ENCODE results near the gene ANP32B.
A peak's percentile ranks its signal among the peaks of the same experiment; 100 is the strongest.
"Not testable (repeated sequence)": the region's sequence is repeated elsewhere in the genome, so short reads cannot be mapped to it uniquely, and the experiment has no call there.

Gene ANP32B

GRCh38 chr9:97985058-97985861 is 2.1 kb downstream of the ANP32B start:
- Histone ChIP-seq H3K36me3 (ENCODE audit: insufficient read depth, insufficient read length, low read length) (peaks cover 6% of the 10 kb centered on the region), H3K9me3 (ENCODE audit: insufficient read depth, low read length) (no peaks in the 10 kb centered on the region)

GRCh38 chr9:97987487-97987886 is 4.3 kb downstream of the ANP32B start:
- no peak overlapping the region for H3K9ac ChIP-seq (ENCODE audit: insufficient read length, low read depth)

More at GRCh38 chr9:97985058-97985861, 2.1 kb downstream of the ANP32B start:
- Histone ChIP-seq H3K4me3 (ENCODE audit: insufficient read length, low read depth) (peak overlapping the region; percentile 82), H3K4me1 (ENCODE audit: insufficient read depth, insufficient read length) (peaks cover 4% of the 10 kb centered on the region), H3K9ac (ENCODE audit: insufficient read length, low read depth) (peak overlapping the region; percentile 97), H3K27me3 (ENCODE audit: insufficient read depth, insufficient read length) (peaks cover 26% of the 10 kb centered on the region)
- TF ChIP-seq ZNF274 (IDR thresholded peaks at IDR 0.05; ENCODE audit: low read depth, low read length) (no peak), YY1 (IDR thresholded peaks at IDR 0.05; ENCODE audit: insufficient read depth, insufficient read length) (no peak), SUZ12 (IDR thresholded peaks at IDR 0.05; ENCODE audit: extremely low read depth, insufficient read depth, insufficient read length) (no peak)
- DNase-seq (ENCODE audit: low read depth, low spot score), result no peak

DNA sequence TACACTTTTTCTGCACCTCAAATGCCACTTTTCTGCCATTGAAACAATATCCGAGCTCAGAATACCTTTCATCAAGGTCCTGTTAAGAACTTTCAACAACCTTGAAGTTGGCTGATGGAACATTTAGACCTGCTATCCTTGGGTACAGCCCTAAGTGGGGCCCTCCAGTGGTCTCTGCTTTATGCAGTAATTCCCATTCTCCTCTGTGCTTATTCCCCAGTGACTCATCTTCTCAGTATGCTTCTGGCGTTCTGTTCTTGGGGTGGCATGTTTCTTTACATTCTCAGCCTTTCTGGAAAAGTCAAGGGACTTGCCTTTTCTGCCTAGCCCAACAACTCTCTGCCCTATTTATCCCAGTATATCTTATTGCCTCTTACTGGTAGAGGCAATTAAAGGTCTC is 7.1 kb downstream of the ANP32B start:
- H3K9ac ChIP-seq (ENCODE audit: insufficient read length, low read depth), result no peak overlapping the region
- no peak for DNase-seq (ENCODE audit: low read depth, low spot score)
- peaks cover 29% of the 10 kb centered on the region for H3K36me3 ChIP-seq (ENCODE audit: insufficient read depth, insufficient read length, low read length)
- H3K4me1 ChIP-seq (ENCODE audit: insufficient read depth, insufficient read length), result no peaks in the 10 kb centered on the region
- H3K4me3 ChIP-seq (ENCODE audit: insufficient read length, low read depth), result no peak overlapping the region
- H3K9me3 ChIP-seq (ENCODE audit: insufficient read depth, low read length), result no peaks in the 10 kb centered on the region
- no peak for TF ChIP-seq SUZ12 (IDR thresholded peaks at IDR 0.05; ENCODE audit: extremely low read depth, insufficient read depth, insufficient read length)
- TF ChIP-seq YY1 (IDR thresholded peaks at IDR 0.05; ENCODE audit: insufficient read depth, insufficient read length), result no peak
- TF ChIP-seq ZNF274 (IDR thresholded peaks at IDR 0.05; ENCODE audit: low read depth, low read length), result no peak
- H3K27me3 ChIP-seq (ENCODE audit: insufficient read depth, insufficient read length), result no peaks in the 10 kb centered on the region

More at GRCh38 chr9:97987487-97987886, 4.3 kb downstream of the ANP32B start:
- peaks cover 8% of the 10 kb centered on the region for H3K36me3 ChIP-seq (ENCODE audit: insufficient read depth, insufficient read length, low read length)
- H3K27me3 ChIP-seq (ENCODE audit: insufficient read depth, insufficient read length), result peaks cover 4% of the 10 kb centered on the region
- no peaks in the 10 kb centered on the region for H3K4me1 ChIP-seq (ENCODE audit: insufficient read depth, insufficient read length)
- TF ChIP-seq YY1 (IDR thresholded peaks at IDR 0.05; ENCODE audit: insufficient read depth, insufficient read length), result no peak
- TF ChIP-seq ZNF274 (IDR thresholded peaks at IDR 0.05; ENCODE audit: low read depth, low read length), result no peak
- TF ChIP-seq SUZ12 (IDR thresholded peaks at IDR 0.05; ENCODE audit: extremely low read depth, insufficient read depth, insufficient read length), result no peak
- no peak for DNase-seq (ENCODE audit: low read depth, low spot score)
- H3K4me3 ChIP-seq (ENCODE audit: insufficient read length, low read depth), result no peak overlapping the region
- no peaks in the 10 kb centered on the region for H3K9me3 ChIP-seq (ENCODE audit: insufficient read depth, low read length)

DNA sequence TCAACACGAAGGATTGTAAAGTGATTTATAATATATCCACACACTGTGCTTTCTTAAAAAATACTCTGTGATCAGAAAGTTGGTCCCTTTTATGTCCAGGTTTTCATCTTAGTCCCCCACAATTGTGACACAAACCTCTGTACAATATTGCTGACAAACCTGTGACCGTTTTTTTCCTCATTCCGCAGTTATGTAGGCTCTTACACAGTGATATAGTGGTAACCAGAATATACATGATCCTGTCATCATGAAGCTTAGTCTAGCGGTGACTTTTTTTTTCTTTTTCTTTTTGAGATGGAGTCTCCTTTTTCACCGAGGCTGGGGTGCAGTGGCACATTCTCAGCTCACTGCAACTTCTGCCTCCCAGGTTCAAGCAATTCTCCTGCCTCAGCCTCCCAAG is 8.7 kb downstream of the ANP32B start:
- H3K9ac ChIP-seq (ENCODE audit: insufficient read length, low read depth), result no peak overlapping the region
- peaks cover 38% of the 10 kb centered on the region for H3K36me3 ChIP-seq (ENCODE audit: insufficient read depth, insufficient read length, low read length)
- no peak overlapping the region for H3K4me3 ChIP-seq (ENCODE audit: insufficient read length, low read depth)
- no peaks in the 10 kb centered on the region for H3K9me3 ChIP-seq (ENCODE audit: insufficient read depth, low read length)
- no peaks in the 10 kb centered on the region for H3K4me1 ChIP-seq (ENCODE audit: insufficient read depth, insufficient read length)
- DNase-seq (ENCODE audit: low read depth, low spot score), result no peak
- TF ChIP-seq ZNF274 (IDR thresholded peaks at IDR 0.05; ENCODE audit: low read depth, low read length), result no peak
- no peak for TF ChIP-seq YY1 (IDR thresholded peaks at IDR 0.05; ENCODE audit: insufficient read depth, insufficient read length)
- no peak for TF ChIP-seq SUZ12 (IDR thresholded peaks at IDR 0.05; ENCODE audit: extremely low read depth, insufficient read depth, insufficient read length)
- no peaks in the 10 kb centered on the region for H3K27me3 ChIP-seq (ENCODE audit: insufficient read depth, insufficient read length)

DNA sequence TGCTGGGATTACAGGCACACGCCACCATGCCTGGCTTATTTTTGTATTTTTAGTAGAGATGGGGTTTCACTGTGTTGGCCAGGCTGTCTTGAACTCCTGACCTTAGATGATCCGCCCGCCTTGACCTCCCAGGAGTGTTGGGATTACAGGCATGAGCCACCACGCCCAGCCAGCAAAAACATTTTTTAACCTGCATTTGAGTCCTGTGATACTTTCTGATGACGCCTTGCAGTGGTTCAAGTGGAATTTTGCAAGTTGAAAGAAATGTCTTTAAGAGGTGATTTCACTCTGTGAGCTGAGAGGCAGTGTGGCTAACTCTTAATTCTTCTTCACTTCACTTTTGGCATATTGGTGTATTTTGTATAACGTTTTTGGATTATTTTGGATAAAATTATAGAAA is 9.1 kb downstream of the ANP32B start:
- TF ChIP-seq YY1 (IDR thresholded peaks at IDR 0.05; ENCODE audit: insufficient read depth, insufficient read length), result no peak
- H3K4me3 ChIP-seq (ENCODE audit: insufficient read length, low read depth), result no peak overlapping the region
- H3K4me1 ChIP-seq (ENCODE audit: insufficient read depth, insufficient read length), result no peaks in the 10 kb centered on the region
- no peak overlapping the region for H3K9ac ChIP-seq (ENCODE audit: insufficient read length, low read depth)
- no peak for DNase-seq (ENCODE audit: low read depth, low spot score)
- H3K9me3 ChIP-seq (ENCODE audit: insufficient read depth, low read length), result no peaks in the 10 kb centered on the region
- no peaks in the 10 kb centered on the region for H3K27me3 ChIP-seq (ENCODE audit: insufficient read depth, insufficient read length)
- H3K36me3 ChIP-seq (ENCODE audit: insufficient read depth, insufficient read length, low read length), result peaks cover 42% of the 10 kb centered on the region

- Histone ChIP-seq H3K9ac (ENCODE audit: insufficient read length, low read depth) (no peak overlapping the region), H3K4me3 (ENCODE audit: insufficient read length, low read depth) (no peak overlapping the region), H3K27me3 (ENCODE audit: insufficient read depth, insufficient read length) (no peaks in the 10 kb centered on the region), H3K4me1 (ENCODE audit: insufficient read depth, insufficient read length) (no peaks in the 10 kb centered on the region), H3K36me3 (ENCODE audit: insufficient read depth, insufficient read length, low read length) (peaks cover 50% of the 10 kb centered on the region), H3K9me3 (ENCODE audit: insufficient read depth, low read length) (no peaks in the 10 kb centered on the region)
- TF ChIP-seq YY1 (IDR thresholded peaks at IDR 0.05; ENCODE audit: insufficient read depth, insufficient read length) (no peak), SUZ12 (IDR thresholded peaks at IDR 0.05; ENCODE audit: extremely low read depth, insufficient read depth, insufficient read length) (no peak), ZNF274 (IDR thresholded peaks at IDR 0.05; ENCODE audit: low read depth, low read length) (no peak)
- no peak for DNase-seq (ENCODE audit: low read depth, low spot score)
Measured at GRCh38 chr9:97993000-97993399, 9.9 kb downstream of the ANP32B start.

DNA sequence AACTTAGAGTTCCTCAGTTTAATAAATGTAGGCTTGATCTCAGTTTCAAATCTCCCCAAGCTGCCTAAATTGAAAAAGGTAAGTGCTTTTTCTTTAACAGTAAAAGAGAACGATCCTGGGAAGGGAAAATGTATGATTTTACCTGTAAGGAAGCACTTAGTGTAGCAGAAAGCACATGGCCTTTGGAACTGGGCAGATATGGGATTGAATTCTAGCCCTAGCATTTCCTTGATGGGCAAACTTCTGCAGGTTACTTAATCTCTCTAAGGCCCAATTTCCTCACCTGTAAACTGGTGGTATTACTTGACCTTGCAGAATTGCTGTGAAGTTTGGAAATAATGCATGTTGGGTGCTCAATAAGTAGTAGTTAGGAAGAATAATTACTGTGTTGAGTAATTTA is 11.6 kb downstream of the ANP32B start:
- Histone ChIP-seq H3K4me3 (ENCODE audit: insufficient read length, low read depth) (no peak overlapping the region), H3K9me3 (ENCODE audit: insufficient read depth, low read length) (no peaks in the 10 kb centered on the region), H3K36me3 (ENCODE audit: insufficient read depth, insufficient read length, low read length) (peaks cover 61% of the 10 kb centered on the region), H3K27me3 (ENCODE audit: insufficient read depth, insufficient read length) (no peaks in the 10 kb centered on the region), H3K4me1 (ENCODE audit: insufficient read depth, insufficient read length) (no peaks in the 10 kb centered on the region), H3K9ac (ENCODE audit: insufficient read length, low read depth) (no peak overlapping the region)
- TF ChIP-seq SUZ12 (IDR thresholded peaks at IDR 0.05; ENCODE audit: extremely low read depth, insufficient read depth, insufficient read length) (no peak), ZNF274 (IDR thresholded peaks at IDR 0.05; ENCODE audit: low read depth, low read length) (no peak), YY1 (IDR thresholded peaks at IDR 0.05; ENCODE audit: insufficient read depth, insufficient read length) (no peak)
- DNase-seq (ENCODE audit: low read depth, low spot score), result no peak

DNA sequence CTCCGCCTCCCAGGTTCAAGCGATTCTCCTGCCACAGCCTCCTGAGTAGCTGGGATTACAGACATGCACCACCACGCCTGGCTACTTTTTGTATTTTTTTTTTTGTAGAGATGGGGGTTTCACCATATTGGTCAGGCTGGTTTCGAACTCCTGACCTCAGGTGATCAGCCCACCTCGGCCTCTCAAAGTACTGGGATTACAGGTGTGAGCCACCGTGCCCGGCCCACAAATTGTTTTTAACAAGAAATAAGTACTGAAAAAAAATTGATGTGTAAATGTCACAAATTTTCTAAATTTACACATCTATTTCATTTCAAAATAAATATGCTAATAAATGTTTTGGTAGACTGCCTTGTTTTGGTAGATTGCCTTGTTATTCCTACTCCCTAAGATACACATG is 13.5 kb downstream of the ANP32B start:
- H3K36me3 ChIP-seq (ENCODE audit: insufficient read depth, insufficient read length, low read length), result peaks cover 70% of the 10 kb centered on the region
- H3K4me1 ChIP-seq (ENCODE audit: insufficient read depth, insufficient read length); H3K9ac ChIP-seq (ENCODE audit: insufficient read length, low read depth); H3K9me3 ChIP-seq (ENCODE audit: insufficient read depth, low read length); H3K27me3 ChIP-seq (ENCODE audit: insufficient read depth, insufficient read length); H3K4me3 ChIP-seq (ENCODE audit: insufficient read length, low read depth); DNase-seq (ENCODE audit: low read depth, low spot score): not testable (repeated sequence)

All from NT2/D1 (cell line).